Head of caudate nucleus (tissue), 42 donors: Measurements from ENCODE around the gene FBXL22.
A peak's percentile ranks its signal among the peaks of the same experiment; 100 is the strongest.
"Not testable (repeated sequence)": the region's sequence is repeated elsewhere in the genome, so short reads cannot be mapped to it uniquely, and the experiment has no call there.

Experiments used
- DNase-seq, 42 donors: peaks; one replicate each; pipeline versions ENCODE4 v3.0.0 to v3.0.0-alpha.2; 2020 to 2021; ENCODE audit warnings: mixed read lengths in 7 of 42
- intact Hi-C: fragments of 100-400 bp; cut with DNase I; formaldehyde crosslinking; loops from one replicate; pipeline ENCODE4 v1.15.0; 2022

Gene FBXL22

GRCh38 chr15:63605816-63606215 is 8.6 kb downstream of the FBXL22 start:
- no peak for DNase-seq
- intact Hi-C loops = loop anchor here (10.0 kb wide), 1 partner anchor 549 kb away; the partner anchor contains the start of gene SNX22

- intact Hi-C loops = loop anchor here (10.0 kb wide), 1 partner anchor 548 kb away; the partner anchor contains the start of gene SNX22
- DNase-seq = no peak
Observed at GRCh38 chr15:63606308-63606707, 9.1 kb downstream of the FBXL22 start.

GRCh38 chr15:63608989-63609388 is 11.8 kb downstream of the FBXL22 start:
- DNase-seq = no peak
- intact Hi-C loops = loop anchor here (10.0 kb wide), 1 partner anchor 546 kb away; the partner anchor contains the start of gene SNX22

GRCh38 chr15:63609448-63609847 is 12.3 kb downstream of the FBXL22 start:
- DNase-seq = no peak
- intact Hi-C loops = loop anchor here (10.0 kb wide), 1 partner anchor 545 kb away; the partner anchor contains the start of gene SNX22

- peak; percentile 51 to 93 (median 83) for DNase-seq
- intact Hi-C loops = loop anchor here (5.0 kb wide), 1 partner anchor 457 kb away; no protein-coding TSS in a partner anchor
Observed at GRCh38 chr15:63610209-63610841, 13.1 kb downstream of the FBXL22 start.

- peak in 23 of 42 donors; percentile 35 to 81 (median 61) for DNase-seq
Observed at GRCh38 chr15:63611177-63611576, 14.0 kb downstream of the FBXL22 start.

GRCh38 chr15:63612300-63612699 is 15.1 kb downstream of the FBXL22 start:
- intact Hi-C loops = loop anchor here (5.0 kb wide), 1 partner anchor 455 kb away; no protein-coding TSS in a partner anchor
- DNase-seq = peak in 1 of 42 donors; percentile 18

More at GRCh38 chr15:63611177-63611576, 14.0 kb downstream of the FBXL22 start:
- intact Hi-C loops = loop anchor here (5.0 kb wide), 1 partner anchor 456 kb away; no protein-coding TSS in a partner anchor

GRCh38 chr15:63615935-63616334 is 18.7 kb downstream of the FBXL22 start:
- DNase-seq = no peak

GRCh38 chr15:63617147-63617546 is 20.0 kb downstream of the FBXL22 start:
- intact Hi-C loops, DNase-seq: not testable (repeated sequence)

More at GRCh38 chr15:63615935-63616334, 18.7 kb downstream of the FBXL22 start:
- intact Hi-C loops = no loop called here

GRCh38 chr15:63617627-63618026 is 20.4 kb downstream of the FBXL22 start:
- intact Hi-C loops, DNase-seq: not testable (repeated sequence)

- intact Hi-C loops, DNase-seq: not testable (repeated sequence)
Observed at GRCh38 chr15:63620760-63621159, 23.6 kb downstream of the FBXL22 start.

GRCh38 chr15:63623232-63623969 is 26.2 kb downstream of the FBXL22 start:
- intact Hi-C loops = no loop called here
- DNase-seq = peak in 2 of 42 donors; percentile 25 to 50

GRCh38 chr15:63626955-63627354 is 29.8 kb downstream of the FBXL22 start:
- DNase-seq = peak in 3 of 42 donors; percentile 25 to 50 (median 49)
- intact Hi-C loops = no loop called here

GRCh38 chr15:63628123-63628822 is 31.1 kb downstream of the FBXL22 start:
- peak in 32 of 42 donors; percentile 31 to 82 (median 56) for DNase-seq
- intact Hi-C loops = no loop called here

- peak in 1 of 42 donors; percentile 20 for DNase-seq
- intact Hi-C loops = no loop called here
Observed at GRCh38 chr15:63630036-63630751, 33.0 kb downstream of the FBXL22 start.

GRCh38 chr15:63633312-63633711 is 36.1 kb downstream of the FBXL22 start:
- no peak for DNase-seq
- intact Hi-C loops = no loop called here

GRCh38 chr15:63634154-63634553 is 37.0 kb downstream of the FBXL22 start:
- intact Hi-C loops = no loop called here
- DNase-seq = no peak

GRCh38 chr15:63636518-63637061 is 39.4 kb downstream of the FBXL22 start:
- intact Hi-C loops = no loop called here
- no peak for DNase-seq
